Stimulated activated CD8-positive, alpha-beta memory T cell treated with anti-CD3 and anti-CD28 coated beads, Interleukin-15, amount 100 ng/mL, for 48 hours (primary cell): ENCODE measurements around the gene MOV10.

Experiments used
- DNase-seq, 2 donors: peaks; one replicate each; pipeline ENCODE4 v3.0.0-alpha.2; 2020; ENCODE audit warnings: low read depth in 2 of 2

Gene MOV10

DNA sequence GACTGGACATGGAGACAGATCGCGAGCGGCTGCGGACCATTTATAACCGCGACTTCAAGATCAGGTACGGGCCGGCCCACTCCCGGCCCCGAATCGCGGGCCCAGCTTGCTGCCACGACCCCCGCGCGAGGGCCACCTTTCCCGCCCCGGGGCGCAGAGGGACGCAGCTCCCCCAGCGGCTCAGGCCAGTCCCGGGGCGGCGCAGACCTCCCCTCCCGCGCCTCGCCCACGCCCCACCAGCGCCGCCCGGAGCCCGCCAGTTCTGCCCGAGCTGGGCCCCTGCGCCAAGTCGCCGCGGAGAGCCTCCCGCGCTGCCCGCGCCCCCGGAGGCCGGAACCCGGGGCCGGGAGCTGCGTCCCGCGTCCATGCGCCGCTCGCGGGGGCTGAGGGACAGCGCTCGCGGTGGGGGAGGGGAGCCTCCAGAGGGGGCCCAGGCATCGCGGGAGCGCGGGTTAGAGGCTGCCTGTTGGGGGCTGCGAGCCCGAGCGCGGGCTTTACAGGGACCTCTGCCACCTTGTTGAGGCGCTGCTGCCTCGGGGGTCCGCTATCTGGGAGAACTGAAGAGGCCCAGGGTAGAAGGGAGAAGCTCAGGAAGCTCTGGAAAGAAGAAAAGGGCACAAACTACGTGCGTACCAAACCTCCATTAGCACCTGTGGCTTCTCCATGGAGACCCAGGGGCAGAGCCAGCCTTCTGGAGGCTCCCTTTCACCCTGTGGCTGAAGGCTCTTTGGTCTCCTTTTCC is 698 bp downstream of the MOV10 start:
- DNase-seq: peak; percentile 18 to 20

DNA sequence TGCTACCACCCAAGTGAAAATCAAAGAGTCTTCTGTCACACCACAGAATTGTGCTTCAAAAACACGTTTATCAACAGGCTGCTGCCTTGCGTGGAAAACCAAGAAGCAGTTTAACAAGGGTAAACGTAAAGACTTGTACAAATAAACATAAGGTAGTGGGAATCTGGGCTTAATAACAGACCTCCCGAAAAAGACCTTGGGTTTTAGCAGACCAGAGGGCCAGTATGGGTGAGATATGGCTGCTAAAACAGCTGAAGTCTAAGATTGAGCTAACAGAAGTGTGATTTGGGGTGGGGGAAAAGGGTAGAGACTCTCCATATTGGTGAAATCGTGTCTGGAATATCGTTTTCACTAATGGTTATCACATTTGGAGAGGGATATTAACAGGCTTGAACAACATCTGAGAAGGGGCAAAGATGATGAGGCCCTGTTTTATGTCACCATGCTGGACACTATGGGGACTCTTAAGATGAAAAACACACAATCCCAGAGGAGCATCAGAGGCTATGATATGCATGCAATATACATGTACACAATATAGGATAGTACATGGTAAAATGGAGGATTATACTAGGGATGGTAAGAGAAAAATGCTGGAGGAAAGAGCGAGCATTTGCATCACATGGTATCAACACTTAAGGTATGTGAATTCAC is 1.4 kb downstream of the MOV10 start:
- no peak for DNase-seq

DNA sequence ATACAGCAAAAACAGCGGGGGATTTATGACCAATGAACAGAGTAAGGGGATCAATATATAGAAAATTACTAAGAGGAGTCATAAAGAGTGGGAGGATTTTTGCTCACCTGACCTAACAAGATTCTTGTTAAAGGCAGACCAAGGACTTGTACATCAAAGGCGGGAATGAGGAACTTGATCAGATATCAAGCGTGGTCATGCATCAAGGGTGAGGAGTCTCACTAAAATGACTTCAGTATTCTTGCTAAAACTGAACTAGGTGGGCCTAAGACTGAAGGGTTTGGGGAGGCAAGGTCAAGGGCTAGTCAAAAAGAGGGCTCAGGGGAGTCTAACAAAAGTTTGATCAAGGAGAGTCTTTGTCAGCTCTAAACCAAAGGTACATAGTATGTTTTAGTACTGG is 2.1 kb downstream of the MOV10 start:
- DNase-seq: no peak

DNA sequence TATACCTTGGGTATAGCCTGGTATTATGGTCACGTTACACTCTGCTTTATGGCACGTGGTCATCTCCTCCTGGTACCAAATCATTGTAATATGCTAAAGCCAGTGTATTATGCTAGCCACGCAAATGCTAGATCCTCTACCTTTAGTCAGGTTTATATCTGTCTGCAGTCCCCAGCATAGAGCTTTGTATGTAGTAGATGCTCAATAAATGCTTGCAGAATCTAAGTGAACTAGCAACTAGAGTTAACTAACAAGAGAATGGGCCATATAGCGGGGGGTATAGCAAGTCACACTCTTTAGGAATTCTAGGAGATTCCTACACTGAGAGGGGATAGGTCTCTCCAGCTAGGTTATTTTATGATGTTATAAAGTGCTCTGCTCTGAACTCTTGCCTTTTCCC is 3.0 kb downstream of the MOV10 start:
- no peak for DNase-seq

DNA sequence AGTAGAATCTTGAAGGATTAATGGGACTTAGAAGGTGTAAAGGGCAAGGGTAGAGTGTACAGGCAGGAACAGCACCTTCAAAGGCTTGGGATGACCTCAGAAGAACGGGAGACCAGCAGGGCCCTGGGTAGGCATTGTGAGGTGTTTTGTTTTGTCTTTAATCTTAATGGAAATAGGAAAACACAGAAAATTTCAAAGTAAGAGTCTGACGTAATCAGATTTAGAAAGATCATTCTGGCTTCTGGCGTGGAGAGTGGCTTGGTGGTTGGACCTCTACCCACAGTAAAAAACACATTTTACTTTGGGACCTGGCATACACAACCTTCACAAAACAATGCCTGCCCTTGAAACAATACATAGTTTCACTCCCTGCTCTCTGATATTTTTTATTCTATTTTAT is 4.1 kb downstream of the MOV10 start:
- no peak for DNase-seq

DNA sequence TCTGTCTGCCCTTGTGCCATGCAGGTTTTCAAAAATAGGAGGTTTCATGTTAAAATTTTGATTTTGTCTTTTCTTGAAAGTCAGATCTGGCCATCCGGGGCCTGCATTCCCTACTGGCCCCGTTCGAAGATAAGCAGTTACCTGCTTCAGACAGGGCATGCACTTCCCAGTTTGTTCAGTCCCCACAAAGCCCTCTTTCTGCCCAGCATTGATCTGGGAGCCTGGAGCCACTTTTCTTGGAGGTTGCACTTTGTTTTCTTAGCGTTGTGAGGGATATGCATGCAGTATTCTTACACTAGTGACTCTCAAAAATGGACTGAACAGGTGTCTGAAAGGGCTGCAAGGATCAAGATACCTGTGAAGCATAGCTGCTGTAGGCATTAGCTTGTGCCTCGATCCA is 11.5 kb downstream of the MOV10 start:
- DNase-seq: no peak

DNA sequence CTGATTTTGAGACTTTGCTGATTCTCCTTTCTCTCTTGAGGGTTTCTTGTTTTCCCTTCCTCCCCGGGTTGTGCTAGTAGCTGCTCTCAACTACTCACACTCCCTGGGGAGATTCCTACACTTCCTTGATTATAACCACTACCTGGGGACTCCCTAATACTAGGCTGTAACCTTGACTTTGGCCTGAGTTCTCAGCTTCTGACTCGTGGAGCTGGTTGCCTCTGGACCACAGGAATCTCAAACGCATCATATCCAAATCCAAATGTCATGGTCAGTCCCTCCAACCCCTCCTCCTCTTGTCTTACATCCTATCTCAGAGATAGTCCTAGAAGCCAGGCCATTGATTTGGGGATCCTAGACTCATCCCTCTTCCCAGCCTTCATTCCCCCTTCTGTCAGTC is 12.0 kb downstream of the MOV10 start:
- no peak for DNase-seq

DNA sequence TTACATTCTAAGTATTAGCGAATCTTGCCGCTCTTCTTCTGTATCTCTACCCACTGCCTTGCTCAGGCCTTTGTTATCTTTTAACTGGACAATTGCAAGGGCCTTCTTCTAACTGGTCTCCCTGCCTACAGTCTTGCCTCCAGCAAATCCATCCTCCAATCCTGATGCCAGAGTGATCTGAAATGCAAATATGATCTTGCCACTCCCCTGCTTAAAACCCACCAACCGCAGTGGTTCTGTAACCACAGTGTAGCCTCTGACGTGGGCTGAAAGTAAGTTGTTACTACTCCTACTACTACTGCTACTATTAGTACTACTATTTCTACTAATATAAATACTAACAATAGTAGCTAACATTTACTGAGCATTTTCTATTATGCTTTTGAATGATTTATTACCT is 12.4 kb downstream of the MOV10 start:
- DNase-seq: no peak

DNA sequence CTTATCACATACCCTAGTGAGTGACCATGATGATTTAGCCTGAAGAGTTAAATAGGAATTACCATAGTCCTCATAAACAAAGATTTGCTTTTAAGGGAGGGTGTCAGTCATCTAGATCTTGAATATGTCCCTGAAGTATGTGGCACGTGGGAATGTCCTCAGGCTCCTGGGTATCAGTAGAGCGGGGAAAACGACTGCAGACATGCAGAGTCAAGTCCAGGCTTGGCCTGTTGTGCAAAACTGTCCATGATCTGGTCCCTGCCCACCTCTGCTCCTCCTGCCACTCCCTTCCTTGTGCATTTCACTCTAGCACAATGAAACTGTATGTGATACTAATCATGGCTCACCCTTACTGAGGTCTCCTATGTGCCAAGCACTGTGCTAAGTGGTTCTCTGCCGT is 12.9 kb downstream of the MOV10 start:
- DNase-seq: no peak

DNA sequence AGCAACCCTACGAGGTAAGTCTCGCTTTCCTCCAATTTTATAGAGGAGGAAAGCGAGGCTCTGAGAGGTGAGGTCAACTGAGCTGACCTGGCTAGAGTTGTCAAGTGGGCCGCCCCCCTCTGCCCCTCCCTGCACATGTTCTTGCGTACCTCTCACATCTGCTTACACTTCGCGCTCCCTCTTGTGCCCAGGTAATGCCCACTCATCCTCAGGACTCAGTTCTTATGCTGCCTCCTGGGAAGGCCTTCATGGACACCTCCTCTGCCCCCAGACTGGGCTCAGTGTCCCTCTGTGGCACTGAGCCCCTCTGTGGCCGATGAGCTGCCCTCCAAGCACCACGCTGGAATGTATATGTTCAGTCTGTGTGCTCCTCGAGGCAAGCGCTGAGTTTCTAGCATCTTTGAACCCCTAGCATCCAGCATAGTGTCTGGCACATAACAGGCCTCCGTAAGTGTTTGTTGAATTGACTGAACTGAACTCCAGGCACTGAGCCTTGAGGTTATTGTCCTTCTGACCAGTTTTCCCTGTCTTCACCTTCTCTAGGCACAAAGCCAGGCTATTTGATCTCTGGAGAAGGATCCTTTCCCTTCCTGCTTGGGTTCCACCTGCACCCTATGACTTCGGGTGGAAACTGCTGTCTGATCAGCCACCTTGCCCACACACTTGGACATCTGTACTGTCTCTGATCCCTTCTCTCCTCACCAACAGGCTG is 13.5 kb downstream of the MOV10 start:
- no peak for DNase-seq

DNA sequence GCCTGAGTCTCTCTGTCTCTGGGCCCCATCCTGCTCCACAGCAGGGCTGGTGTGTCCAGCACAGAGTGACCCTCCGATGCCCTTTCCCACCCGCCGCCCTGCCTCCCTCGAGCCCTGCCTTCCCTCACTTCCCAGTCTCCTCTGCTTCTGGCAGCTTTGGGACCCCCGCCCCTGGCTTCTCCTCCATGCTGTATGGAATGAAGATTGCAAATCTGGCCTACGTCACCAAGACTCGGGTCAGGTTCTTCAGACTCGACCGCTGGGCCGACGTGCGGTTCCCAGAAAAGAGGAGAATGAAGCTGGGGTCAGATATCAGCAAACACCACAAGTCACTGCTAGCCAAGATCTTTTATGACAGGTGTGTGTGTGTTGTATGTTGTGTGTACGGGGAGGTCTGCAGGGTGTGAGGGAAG is 14.3 kb downstream of the MOV10 start:
- no peak for DNase-seq

DNA sequence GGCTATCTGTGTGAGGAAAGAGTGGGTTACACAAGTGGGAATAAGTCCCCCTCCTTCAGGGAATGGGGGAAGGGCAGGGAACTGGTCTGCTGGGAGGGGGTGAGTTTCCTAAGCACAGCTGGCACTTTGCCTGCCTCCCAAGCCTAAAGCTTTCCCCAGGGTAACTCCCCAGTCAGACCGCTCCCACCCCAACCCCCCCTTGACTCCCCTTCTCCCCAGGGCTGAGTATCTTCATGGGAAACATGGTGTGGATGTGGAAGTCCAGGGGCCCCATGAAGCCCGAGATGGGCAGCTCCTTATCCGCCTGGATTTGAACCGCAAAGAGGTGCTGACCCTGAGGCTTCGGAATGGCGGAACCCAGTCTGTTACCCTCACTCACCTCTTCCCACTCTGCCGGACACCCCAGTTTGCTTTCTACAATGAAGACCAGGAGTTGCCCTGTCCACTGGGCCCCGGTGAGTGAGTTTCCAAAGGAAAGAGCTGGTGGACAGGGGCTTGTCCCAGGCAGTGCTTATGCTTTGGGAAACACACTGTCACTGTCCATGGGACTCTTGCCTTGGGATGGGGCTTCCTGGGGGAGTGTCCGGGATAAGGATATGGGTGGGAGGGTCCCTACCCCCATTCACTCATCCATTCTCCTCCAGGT is 14.9 kb downstream of the MOV10 start:
- DNase-seq: no peak

DNA sequence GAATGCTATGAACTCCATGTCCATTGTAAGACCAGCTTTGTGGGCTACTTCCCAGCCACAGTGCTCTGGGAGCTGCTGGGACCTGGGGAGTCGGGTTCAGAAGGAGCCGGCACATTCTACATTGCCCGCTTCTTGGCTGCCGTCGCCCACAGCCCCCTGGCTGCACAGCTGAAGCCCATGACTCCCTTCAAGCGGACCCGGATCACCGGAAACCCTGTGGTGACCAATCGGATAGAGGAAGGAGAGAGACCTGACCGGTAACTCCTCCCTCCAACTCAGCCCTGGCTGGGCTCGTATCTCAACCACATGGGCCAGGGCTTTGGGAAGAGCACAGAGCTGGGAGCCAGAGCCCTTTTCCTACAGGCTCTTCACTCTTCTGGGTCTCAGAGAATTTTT is 15.4 kb downstream of the MOV10 start:
- DNase-seq: no peak

DNA sequence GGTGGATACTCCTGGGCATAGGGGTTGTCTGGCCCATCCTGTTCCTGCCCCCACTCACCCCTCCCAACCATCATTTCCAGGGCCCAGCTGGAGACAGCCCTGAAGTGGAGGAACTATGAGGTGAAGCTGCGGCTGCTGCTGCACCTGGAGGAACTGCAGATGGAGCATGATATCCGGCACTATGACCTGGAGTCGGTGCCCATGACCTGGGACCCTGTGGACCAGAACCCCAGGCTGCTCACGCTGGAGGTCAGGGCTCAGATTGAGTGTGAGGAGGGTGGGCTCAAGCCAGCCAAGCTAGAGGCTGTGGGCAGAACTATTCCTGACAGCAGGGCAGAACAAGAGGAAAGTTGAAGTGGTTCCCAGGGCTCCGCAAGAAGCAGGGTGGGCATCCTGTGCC is 18.2 kb downstream of the MOV10 start:
- no peak for DNase-seq

DNA sequence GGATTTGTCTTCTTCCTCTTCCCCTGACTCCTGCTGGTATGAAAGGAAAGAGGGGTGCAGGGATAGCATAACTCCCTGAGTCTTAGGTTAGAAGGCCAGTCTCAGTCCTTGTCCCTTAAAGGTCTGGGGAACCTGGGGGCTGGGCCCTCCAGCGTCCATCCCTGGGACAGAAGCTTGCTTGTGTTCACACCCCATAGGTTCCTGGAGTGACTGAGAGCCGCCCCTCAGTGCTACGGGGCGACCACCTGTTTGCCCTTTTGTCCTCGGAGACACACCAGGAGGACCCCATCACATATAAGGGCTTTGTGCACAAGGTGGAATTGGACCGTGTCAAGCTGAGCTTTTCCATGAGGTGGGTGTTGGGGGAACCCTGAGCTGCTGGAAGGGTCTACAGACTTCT is 19.4 kb downstream of the MOV10 start:
- no peak for DNase-seq

DNA sequence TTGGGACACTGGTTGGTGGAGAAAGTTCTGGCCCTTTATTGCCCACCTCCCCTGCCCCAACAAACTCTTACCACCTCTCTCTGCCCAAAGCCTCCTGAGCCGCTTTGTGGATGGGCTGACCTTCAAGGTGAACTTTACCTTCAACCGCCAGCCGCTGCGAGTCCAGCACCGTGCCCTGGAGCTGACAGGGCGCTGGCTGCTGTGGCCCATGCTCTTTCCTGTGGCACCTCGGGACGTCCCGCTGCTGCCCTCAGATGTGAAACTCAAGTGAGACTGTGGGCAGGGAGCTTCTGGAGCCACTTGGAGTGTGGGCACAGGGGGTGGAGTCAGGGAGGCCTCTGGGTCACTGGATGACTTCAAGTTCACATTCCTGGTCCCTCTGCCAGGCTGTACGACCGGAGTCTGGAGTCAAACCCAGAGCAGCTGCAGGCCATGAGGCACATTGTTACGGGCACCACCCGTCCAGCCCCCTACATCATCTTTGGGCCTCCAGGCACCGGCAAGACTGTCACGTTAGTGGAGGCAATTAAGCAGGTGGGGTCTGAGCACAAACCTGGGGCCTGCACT is 20.0 kb downstream of the MOV10 start:
- no peak for DNase-seq

DNA sequence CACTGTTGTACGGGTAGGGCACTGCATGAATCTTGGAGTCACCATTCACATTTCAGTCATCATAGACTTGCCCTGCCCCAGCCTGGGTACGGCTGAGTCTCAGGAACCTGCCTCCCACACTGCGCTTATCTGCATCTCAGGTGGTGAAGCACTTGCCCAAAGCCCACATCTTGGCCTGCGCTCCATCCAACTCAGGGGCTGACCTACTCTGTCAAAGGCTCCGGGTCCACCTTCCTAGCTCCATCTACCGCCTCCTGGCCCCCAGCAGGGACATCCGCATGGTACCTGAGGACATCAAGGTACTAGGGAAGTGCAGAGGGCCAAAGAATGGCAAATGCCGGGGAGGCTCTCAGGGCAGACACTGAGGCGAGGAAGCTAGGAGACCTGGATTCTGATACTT is 20.8 kb downstream of the MOV10 start:
- DNase-seq: no peak

DNA sequence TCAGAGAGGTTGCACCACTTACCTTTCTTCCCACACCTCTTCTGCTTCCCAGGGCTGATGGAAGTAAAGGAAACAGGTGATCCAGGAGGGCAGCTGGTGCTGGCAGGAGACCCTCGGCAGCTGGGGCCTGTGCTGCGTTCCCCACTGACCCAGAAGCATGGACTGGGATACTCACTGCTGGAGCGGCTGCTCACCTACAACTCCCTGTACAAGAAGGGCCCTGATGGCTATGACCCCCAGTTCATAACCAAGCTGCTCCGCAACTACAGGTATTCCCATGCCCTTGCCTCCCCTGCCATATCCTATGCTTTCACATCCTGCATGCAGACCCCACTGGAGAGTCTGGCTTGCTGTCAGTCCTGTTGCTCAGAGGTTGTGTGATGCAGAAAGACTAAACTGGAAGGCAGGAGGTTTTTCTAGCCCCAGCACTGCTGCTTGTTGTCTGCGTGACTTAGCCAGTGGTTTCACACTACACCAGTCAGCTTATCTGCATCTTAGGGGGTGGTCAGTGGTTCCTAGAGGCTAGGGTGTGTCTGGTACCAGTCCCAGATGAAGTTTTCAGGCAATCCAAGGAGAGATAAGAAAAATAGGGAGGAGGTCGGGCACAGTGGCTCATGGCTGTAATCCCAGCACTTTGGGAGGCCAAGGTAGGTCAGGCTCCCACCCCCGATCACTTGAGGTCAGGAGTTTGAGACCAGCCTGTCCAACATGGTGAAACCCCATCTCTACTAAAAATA is 22.3 kb downstream of the MOV10 start:
- DNase-seq: no peak

DNA sequence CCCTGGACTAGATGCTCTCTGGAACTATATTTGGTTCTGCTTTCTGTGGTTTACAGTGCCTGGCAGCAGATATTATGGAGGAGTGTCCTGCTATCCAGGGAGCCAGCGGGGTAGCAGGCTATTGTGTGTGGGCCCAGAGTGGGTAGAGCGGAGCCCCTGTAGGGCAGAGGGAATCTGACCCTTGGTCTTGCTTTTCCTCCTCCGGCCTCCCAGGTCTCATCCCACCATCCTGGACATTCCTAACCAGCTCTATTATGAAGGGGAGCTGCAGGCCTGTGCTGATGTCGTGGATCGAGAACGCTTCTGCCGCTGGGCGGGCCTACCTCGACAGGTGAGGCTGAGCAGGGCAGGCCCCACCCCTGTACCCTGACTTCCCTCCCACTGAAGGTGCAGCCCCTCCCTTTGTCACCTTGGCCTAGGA is 23.3 kb downstream of the MOV10 start:
- DNase-seq: no peak

DNA sequence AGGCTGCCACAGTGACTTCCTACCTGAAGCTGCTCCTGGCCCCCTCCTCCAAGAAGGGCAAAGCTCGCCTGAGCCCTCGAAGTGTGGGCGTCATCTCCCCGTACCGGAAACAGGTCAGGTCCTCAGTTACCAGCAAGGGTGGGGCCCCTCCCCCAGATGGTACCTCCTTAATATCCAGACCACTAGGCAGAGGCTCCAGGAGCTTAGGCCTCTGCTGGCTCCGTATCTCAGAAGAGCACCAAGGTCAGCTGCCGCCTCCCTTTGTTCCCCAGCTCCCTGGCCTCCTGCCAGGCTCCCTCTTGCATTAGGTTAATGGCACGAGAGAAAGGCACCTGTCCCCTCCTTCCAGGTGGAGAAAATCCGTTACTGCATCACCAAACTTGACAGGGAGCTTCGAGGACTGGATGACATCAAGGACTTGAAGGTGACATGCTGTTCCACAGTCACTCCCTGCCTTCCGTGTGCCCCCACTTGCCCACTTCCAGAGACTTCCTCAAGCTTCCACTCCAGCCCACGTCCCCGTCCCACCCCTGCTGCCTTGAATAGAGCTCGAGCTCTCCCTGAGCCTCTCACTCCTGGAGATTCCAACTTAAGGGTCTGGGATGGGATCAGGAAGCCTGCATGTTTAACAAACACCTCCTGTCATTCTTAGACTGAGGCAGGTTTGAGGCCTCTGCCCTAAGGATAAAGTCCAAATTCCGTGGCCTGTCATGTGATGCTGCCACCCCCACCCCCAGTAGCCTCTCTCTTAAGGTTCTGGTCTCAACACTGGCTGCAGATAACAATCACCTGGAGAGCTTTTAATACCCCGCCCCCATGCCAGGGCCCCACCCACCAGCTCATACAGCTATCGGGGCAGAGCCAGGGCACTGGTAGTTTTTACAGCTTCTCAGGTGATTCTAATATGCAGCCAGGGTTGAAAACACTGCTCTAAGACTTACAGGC is 24.2 kb downstream of the MOV10 start:
- no peak for DNase-seq
